Suprapubic skin (tissue), 4 donors: Measurements from ENCODE around the gene CPEB2. TPM values are rescaled to one million over a fixed set of nuclear protein-coding genes. Genes with fewer than 3 reads are reported as not detected.

Experiments
- DNase-seq, 2 donors: peaks; one replicate each; pipeline ENCODE4 v3.0.0-alpha.2; 2019; ENCODE audit warnings: low spot score in 2 of 2
- H3K27ac ChIP-seq: fragments of 200-600 bp; sonication (generic); one replicate; pipeline ENCODE4 v1.5.1; 2019
- H3K27me3 ChIP-seq: fragments of 200-600 bp; sonication (generic); one replicate; pipeline ENCODE4 v1.5.1; 2019
- H3K36me3 ChIP-seq: fragments of 200-600 bp; sonication (generic); one replicate; pipeline ENCODE4 v1.5.1; 2019
- H3K4me1 ChIP-seq: fragments of 200-600 bp; sonication (generic); one replicate; pipeline ENCODE4 v1.5.1; 2019
- H3K4me3 ChIP-seq: fragments of 200-600 bp; sonication (generic); one replicate; pipeline ENCODE4 v1.5.1; 2019; ENCODE audit warnings: mild to moderate bottlenecking
- H3K9me3 ChIP-seq: fragments of 200-600 bp; sonication (generic); one replicate; pipeline ENCODE4 v1.5.1; 2019
- CTCF ChIP-seq, 2 donors: fragments of 200-600 bp in 1 of 2; fragments of 450-650 bp in 1 of 2; sonication (generic) in 1 of 2; IDR thresholded peaks; one replicate each; pipeline ENCODE4 v1.5.1; 2016 to 2019; ENCODE audit warnings: antibody characterized with exemption in 2 of 2, mild to moderate bottlenecking in 1 of 2, moderate library complexity in 1 of 2
- EP300 ChIP-seq: sonication (generic); formaldehyde crosslinking; IDR thresholded peaks from one replicate; pipeline ENCODE4 v1.6.1; 2017; ENCODE audit warnings: antibody characterized with exemption
- POLR2A ChIP-seq, 2 donors: fragments of 450-650 bp; IDR thresholded peaks; one replicate each; pipeline ENCODE4 v1.6.1; 2017; ENCODE audit warnings: antibody characterized with exemption in 2 of 2, mild to moderate bottlenecking in 2 of 2, moderate library complexity in 2 of 2
- POLR2AphosphoS5 ChIP-seq, 3 donors: sonication (generic); formaldehyde crosslinking; IDR thresholded peaks; one replicate each; pipeline ENCODE4 v1.6.1; 2017; ENCODE audit warnings: antibody characterized with exemption in 3 of 3
- WGBS: methylation state at CpG from one replicate; pipeline ENCODE4 v1.1.5; 2018; 5-methylcytosine and 5-hydroxymethylcytosine counted together
- total RNA-seq, 4 donors: library from RNA; depleted of rRNA; stranded (reverse); fragments of >200 nt; gene quantifications; one replicate each; pipeline ENCODE4 v1.1.0, GENCODE V29; 2016

Gene CPEB2
- total RNA-seq, 4 donors from 2014 or later: 43.6 to 70.1 (median 49.8) TPM

DNA sequence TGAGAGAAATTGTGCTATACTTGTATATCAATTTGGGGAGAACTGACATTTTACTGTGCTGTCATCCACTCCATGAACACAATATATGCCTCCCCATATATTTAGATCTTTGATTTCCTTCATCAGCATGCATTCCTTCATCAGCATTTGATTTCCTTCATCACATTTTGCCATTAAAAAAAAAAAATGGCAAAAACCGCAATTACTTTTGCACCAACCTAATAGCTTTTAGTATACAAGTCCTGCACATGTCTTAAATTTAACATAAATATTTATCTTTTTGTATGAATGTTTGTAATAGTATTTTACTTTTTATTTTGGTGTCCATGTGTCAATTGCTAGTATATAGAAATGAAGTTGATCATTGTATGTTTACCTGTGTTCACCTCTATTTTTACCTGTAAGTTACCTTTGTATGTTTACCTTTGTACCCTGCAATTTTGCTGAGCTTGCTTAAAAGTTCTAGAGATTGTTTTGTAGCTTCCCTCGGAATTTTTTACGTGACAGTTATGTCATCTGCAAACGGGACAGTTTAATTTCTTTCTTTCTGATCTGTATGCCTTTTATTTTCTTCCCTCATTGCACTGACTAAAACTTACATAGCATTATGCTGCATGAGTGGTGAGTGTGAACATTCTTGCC is 86.2 kb downstream of the CPEB2 start:
- no peak for DNase-seq
- TF ChIP-seq POLR2A (IDR thresholded peaks at IDR 0.05) (no peak), EP300 (no peak), POLR2AphosphoS5 (IDR thresholded peaks at IDR 0.05) (no peak), CTCF (IDR thresholded peaks at IDR 0.05) (no peak)
- no peaks in the 10 kb centered on the region for H3K36me3 ChIP-seq
- WGBS: 85% methylated on average over 4 of the region's 4 CpGs
- H3K27me3 ChIP-seq: no peaks in the 10 kb centered on the region
- H3K27ac ChIP-seq: no peak overlapping the region
- H3K4me3 ChIP-seq: no peak overlapping the region
- no peaks in the 10 kb centered on the region for H3K9me3 ChIP-seq
- H3K4me1 ChIP-seq: no peaks in the 10 kb centered on the region

GRCh38 chr4:15089979-15090378 is 87.7 kb downstream of the CPEB2 start:
- no peaks in the 10 kb centered on the region for H3K27me3 ChIP-seq
- no peak overlapping the region for H3K27ac ChIP-seq
- H3K9me3 ChIP-seq: no peaks in the 10 kb centered on the region
- H3K36me3 ChIP-seq: no peaks in the 10 kb centered on the region
- H3K4me3 ChIP-seq: no peak overlapping the region
- WGBS: 81% methylated on average over 3 of the region's 3 CpGs
- TF ChIP-seq CTCF (IDR thresholded peaks at IDR 0.05) (no peak), POLR2A (IDR thresholded peaks at IDR 0.05) (no peak), EP300 (no peak), POLR2AphosphoS5 (IDR thresholded peaks at IDR 0.05) (no peak)
- H3K4me1 ChIP-seq: no peaks in the 10 kb centered on the region
- DNase-seq: no peak

DNA sequence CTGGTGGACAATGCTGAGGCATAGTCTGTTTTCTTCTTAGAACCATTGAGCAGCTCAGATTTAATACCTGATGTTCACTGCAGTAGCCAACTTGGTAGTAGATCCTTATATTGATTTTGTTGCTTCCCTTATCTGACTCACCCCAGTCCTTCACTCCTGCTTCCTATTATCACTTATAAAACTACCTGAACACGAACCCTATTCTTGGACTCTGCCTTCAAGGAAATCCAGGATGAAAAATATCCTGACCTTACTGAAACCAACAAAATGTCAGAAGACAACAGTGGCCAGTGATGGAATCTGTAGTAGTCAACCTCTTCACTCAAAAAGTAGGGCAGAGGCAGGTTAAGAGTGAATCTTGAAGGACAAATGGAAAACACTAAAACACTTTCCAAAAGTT is 98.1 kb downstream of the CPEB2 start:
- WGBS: 83% methylated on average over 1 of the region's 1 CpG

GRCh38 chr4:15100994-15101695 is 98.9 kb downstream of the CPEB2 start:
- DNase-seq: no peak
- Histone ChIP-seq H3K27ac (no peak overlapping the region), H3K36me3 (no peaks in the 10 kb centered on the region), H3K4me3 (no peak overlapping the region), H3K4me1 (no peaks in the 10 kb centered on the region), H3K9me3 (no peaks in the 10 kb centered on the region), H3K27me3 (no peaks in the 10 kb centered on the region)
- WGBS: 70% methylated on average over 7 of the region's 7 CpGs
- TF ChIP-seq POLR2A (IDR thresholded peaks at IDR 0.05) (no peak), POLR2AphosphoS5 (IDR thresholded peaks at IDR 0.05) (no peak), CTCF (IDR thresholded peaks at IDR 0.05) (no peak), EP300 (no peak)

More for the DNA sequence above, 98.1 kb downstream of the CPEB2 start:
- Histone ChIP-seq H3K27ac (no peak overlapping the region), H3K36me3 (no peaks in the 10 kb centered on the region), H3K4me1 (no peaks in the 10 kb centered on the region), H3K9me3 (no peaks in the 10 kb centered on the region), H3K27me3 (no peaks in the 10 kb centered on the region), H3K4me3 (no peak overlapping the region)
- TF ChIP-seq POLR2A (IDR thresholded peaks at IDR 0.05) (no peak), POLR2AphosphoS5 (IDR thresholded peaks at IDR 0.05) (no peak), EP300 (no peak), CTCF (IDR thresholded peaks at IDR 0.05) (no peak)
- no peak for DNase-seq

GRCh38 chr4:15104825-15105224 is 102.5 kb downstream of the CPEB2 start:
- Histone ChIP-seq H3K4me3 (no peak overlapping the region), H3K27me3 (no peaks in the 10 kb centered on the region), H3K27ac (no peak overlapping the region), H3K9me3 (no peaks in the 10 kb centered on the region), H3K36me3 (no peaks in the 10 kb centered on the region), H3K4me1 (no peaks in the 10 kb centered on the region)
- TF ChIP-seq EP300: no peak
- no peak for TF ChIP-seq CTCF (IDR thresholded peaks at IDR 0.05)
- TF ChIP-seq POLR2AphosphoS5 (IDR thresholded peaks at IDR 0.05): no peak
- no peak for TF ChIP-seq POLR2A (IDR thresholded peaks at IDR 0.05)
- WGBS: 100% methylated on average over 1 of the region's 1 CpG
- DNase-seq: no peak
